HTR-8/SVneo (cell line): Measurements from ENCODE around the gene SLC17A7.
"Not testable (repeated sequence)": the region's sequence is repeated elsewhere in the genome, so short reads cannot be mapped to it uniquely, and the experiment has no call there.

ENCODE experiments used
- DNase-seq: peaks from one replicate; pipeline ENCODE4 v3.0.0; 2011; ENCODE audit warnings: low spot score, mixed read lengths; ENCODE audit not compliant: insufficient read length
- FAIRE-seq: peaks from 2 replicates; lab custom pipeline; 2011; peaks lifted over from hg19 to GRCh38; lab: Jason Lieb, UNC

Gene SLC17A7

DNA sequence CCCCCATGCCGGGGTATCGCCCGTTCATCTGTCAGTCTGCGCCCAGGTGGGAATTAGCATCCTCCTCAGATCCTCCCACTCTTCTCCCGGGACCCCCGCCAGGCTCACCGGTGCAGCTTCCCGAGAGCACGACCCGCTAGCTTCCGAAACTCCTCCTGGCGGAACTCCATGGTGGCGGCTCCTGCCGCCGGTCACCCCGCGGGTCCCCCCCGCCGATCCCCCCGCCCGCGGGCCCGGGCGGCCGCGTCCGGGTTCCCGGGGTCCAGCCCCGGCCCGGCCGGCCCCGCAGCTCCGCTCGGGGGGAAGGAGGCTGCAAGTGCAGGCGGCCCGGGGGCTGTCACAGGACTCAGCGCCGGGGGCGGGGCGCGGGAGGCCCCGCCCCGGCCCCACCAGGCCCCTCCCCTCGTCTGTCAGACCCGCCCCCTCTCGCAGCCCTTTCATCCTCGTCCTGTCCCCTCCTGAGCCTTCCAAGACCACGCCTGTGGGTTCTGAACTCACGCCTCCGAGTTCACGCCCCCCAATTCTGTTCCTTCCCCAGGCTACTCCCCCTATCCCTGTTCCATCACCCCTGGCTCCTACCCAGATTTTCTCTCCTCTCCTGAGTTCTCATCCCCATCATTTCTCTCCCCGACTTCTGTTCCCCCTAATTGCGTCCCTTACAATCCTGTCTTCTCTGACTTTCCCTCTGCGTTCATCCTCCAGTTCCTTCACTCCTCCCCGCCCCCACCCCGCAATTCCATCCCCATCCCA lies at the start of gene SLC17A7:
Gene SLC17A7, minus strand, starts transcription at position 318 of the 750 bp plus-strand sequence. Its CDS starts 148 bp downstream, at position 170.
- FAIRE-seq (no peak), DNase-seq (peak; percentile 43)

DNA sequence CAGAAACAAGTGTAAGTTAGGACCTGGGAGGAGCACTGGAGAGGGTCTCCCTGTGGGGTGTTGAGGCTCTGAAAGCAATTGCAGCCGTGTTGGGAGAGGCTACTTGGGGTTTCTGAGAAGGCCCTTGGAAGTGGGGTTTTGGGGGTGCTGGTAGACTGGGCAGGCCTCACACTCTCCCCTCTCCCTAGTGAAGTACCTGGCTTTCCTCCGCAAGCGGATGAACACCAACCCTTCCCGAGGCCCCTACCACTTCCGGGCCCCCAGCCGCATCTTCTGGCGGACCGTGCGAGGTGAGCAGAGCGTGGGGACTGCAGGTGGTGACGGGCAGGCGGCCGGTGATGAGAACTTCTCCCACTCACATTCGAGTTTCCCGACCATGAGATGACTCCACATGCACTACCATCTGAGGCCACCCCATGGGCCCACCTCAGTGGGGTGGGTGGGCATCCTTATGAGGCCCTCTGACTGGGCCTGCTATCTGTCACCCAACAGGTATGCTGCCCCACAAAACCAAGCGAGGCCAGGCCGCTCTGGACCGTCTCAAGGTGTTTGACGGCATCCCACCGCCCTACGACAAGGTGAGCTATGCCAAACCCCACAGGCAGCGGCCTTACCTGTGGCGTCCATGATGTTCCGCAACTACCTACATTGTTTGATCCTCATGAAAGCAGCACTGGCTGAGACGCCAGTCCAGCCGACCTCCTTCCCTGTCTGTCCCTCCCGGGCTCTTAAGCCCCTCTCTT lies 49.1 kb upstream of the SLC17A7 start:
- DNase-seq (no peak), FAIRE-seq (no peak)

DNA sequence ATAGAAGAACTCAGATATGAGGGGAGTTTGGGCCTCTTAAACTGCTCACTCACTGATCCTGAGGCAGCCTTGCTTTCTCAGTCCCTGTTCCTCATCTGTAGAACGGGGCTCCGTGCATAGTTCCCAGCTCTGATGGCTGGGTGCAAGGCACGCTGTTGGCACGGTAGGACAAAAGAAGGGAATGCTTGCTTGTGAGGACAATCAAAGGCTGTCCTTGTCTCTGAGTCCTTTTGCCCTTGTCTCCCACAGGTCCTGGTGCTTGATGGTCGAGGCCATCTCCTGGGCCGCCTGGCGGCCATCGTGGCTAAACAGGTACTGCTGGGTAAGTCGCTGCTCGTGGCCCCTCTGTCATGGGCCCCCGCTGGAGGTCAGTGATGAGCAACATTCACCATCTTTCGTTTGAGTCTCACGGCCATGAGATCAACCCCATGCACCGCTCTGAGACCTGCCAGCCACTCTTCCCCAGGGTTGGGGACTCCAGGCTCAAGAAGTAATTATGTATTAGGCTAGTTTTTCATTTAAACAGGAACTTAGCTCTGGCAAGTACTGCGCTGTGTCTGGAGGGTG lies 48.4 kb upstream of the SLC17A7 start:
- DNase-seq (no peak), FAIRE-seq (no peak)

DNA sequence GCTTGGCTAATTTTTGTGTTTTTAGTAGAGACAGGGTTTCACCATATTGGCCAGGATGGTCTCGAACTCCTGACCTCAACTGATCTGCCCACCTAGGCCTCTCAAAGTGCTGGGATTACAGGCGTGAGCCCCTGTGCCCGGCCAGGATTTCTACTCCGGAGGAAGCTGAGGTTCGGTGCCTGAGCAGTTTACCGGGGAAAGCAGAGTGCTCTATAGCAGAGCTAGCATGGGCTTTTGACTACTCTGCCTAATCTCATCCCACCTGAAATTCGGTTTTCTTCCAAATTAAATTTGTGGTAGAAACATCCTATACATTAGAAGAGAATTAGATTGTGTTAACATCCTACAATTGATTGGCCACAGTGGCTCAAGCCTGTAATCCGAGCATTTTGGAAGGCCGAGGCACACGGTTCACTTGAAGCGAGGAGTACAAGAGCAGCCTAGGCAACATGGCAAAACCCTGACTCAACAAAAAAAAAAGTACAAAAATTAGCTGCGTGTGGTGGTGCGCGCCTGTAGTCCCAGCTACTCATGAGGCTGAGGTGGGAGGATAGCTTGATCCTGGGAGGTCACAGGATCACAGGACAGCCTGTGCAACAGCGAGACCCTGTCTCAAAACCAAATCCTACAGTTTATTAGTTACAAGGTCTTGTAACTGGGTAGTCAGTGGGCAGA lies 47.7 kb upstream of the SLC17A7 start:
- no peak for DNase-seq
- FAIRE-seq = no peak

DNA sequence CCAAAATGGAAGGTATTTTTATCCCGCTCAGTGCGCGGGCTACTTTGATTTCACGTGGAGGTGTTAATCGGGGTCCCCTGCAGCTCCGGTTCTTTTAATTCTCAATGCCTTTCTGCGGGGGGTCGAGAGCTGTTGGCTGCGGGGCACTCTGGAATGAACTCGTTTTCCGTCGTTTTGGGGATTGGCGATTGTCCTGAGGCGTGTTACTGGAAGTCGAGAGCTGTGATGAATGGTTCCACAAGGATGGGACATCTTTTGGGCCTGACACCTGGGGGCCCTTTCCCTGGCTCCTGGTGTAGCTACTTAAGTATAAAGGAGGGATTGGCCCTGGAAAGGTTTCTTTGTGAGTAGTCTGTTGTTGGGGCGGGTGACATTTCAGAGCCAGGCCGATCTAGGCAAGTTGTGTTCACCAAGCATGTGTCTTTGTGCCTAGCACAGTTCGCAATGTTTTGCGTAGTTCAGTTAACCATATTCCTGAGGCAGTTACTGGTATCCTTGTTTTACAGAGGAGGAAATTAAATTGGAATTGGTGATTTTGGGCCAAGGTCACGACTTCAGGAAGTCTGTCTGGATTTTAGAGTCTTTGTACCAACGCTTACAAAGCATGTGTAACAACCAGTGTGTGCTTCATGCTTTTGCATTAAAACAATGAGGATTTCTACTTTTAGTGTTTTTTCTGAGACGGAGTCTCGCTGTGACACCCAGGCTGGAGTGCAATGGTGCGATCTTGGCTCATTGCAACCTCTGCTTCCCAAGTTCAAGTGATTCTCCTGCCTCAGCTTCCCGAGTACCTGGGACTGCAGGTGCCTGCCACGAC lies 46.9 kb upstream of the SLC17A7 start:
- no peak for FAIRE-seq
- DNase-seq = no peak

DNA sequence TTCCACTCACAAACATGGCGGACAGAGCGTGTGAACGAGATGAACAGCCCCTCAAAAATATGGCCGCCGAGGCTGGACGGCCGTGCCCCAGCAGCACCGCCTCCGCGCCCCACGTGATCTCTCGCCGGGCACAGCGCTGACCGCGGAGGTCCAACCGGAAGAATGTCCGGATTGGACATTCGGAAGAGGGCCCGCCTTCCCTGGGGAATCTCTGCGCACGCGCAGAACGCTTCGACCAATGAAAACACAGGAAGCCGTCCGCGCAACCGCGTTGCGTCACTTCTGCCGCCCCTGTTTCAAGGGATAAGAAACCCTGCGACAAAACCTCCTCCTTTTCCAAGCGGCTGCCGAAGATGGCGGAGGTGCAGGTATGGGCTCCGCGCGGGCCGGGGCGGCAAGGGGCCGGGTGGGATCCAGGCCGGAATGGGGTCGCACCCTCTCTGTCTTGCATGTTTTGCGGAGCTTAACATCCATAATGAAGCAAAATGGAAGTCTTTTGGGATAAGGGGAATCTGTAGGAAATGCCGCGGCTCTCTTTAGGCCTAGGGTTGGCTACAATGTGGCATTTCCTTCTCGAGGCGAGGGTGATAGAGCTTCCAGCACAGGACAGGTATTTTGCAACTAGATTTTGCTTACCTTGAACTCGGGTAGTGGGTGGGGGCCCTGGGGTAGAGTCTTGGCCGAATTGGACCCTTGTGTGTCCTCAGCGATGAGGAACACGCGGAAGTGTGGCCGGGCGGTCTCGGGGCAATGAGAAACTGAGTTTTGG lies 46.1 kb upstream of the SLC17A7 start, which contains the start of gene RPL13A:
Gene RPL13A, plus strand, starts transcription at position 332 of the 769 bp plus-strand sequence. Its CDS starts 22 bp downstream, at position 354.
- FAIRE-seq (peak; percentile 95), DNase-seq (peak; percentile 98)

DNA sequence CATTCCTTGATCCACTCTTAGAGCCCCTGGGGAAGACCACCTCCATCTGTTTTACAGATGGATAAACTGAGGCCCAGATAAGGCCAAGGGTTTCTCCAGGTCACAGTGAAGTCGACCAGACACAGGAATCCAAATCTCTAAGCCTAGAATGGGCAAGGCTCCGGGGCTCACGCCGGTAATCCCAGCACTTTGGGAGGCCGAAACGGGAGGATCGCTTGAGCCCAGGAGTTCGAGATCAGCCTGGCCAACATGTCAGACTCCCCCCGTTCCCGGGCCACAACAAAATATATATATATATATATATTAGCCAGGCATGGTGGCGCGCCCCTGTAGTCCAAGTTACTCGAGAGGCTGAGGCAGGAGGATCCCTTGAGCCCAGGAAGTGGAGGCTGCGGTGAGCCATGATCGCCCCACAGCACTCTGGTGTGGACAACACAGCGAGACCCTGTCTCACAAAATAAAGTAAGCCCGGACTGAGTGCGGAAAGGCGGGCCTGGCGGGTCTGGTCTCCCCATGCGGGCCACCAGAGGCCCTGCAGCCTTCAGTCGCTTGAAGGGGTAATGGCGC lies 45.5 kb upstream of the SLC17A7 start:
- DNase-seq (no peak), FAIRE-seq (no peak)

DNA sequence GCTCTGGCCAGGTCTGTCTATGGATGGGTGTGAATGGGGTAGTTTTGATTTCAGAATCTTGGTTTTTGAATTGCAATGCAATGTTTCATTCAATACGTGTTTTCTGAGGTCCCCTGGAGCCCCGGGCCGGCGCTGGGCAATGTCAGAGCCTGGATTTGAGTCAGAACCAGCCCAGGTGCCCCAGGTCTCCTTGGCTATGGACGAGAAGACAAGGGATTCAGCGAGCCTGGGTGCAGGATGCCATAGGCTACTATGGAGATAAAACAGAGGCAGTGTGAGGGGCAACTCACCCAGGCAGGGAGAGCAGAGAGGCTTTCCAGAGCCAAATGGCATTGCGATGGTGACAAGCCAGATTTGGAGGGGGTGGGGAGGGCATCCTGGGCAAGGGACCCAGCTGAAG lies 44.9 kb upstream of the SLC17A7 start:
- no peak for DNase-seq
- no peak for FAIRE-seq

DNA sequence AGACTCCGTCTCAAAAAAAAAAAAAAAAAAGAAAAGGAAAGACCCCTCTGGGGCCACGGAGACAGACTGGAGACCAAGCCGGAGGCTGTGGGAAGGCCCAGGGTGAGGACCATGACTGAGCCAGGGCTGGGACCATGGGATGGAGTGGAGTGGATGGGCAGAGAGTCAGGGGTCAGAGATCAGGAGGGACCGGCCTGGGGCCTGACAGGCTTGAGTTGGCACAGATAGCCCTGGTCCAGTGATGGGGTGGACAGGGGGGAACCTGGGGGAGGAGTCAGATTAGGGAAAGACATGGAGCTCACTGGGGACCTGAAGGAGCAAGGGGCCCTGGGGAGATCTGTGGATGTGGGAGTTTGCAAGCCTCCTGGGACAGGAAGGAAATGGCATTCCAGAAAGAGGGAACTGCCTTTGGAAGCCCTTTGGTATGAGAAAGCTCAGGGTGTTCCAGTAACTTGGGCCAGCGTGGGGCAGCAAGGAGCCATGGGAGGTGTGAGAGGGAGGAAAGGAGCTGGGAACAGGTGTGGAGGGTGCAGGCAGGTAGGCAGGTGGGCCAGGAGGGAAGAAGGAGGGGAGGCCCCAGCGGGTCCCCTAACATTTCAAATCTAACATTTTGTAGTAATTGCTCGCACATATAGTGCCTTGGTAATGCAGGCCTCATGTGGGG lies 39.8 kb upstream of the SLC17A7 start:
- no peak for DNase-seq
- no peak for FAIRE-seq

DNA sequence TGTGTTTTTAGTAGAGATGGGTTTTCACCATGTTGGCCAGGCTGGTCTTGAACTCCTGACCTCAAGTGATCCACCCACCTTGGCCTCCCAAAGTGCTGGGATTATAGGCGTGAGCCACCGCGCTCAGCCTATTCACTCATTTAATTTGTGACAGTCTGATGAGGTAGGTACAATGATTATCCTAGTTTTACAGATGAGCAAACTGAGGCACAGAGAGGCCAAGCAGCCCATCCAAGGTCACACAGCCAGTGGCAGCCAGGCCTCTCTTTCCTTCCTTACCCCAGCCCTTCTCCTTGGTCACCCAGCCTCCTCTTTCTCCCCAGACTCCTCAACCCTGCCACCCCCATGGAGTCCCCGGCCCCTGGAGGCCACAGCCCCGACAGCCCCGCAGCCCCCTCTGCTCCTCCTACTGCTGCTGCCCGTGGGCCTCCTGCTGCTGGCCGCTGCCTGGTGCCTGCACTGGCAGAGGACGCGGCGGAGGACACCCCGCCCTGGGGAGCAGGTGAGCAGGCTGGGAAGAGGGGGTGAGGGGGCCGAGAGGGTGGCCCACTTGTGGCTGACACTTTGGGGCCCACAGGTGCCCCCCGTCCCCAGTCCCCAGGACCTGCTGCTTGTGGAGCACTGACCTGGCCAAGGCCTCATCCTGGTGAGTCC lies 38.8 kb upstream of the SLC17A7 start:
- no peak for FAIRE-seq

DNA sequence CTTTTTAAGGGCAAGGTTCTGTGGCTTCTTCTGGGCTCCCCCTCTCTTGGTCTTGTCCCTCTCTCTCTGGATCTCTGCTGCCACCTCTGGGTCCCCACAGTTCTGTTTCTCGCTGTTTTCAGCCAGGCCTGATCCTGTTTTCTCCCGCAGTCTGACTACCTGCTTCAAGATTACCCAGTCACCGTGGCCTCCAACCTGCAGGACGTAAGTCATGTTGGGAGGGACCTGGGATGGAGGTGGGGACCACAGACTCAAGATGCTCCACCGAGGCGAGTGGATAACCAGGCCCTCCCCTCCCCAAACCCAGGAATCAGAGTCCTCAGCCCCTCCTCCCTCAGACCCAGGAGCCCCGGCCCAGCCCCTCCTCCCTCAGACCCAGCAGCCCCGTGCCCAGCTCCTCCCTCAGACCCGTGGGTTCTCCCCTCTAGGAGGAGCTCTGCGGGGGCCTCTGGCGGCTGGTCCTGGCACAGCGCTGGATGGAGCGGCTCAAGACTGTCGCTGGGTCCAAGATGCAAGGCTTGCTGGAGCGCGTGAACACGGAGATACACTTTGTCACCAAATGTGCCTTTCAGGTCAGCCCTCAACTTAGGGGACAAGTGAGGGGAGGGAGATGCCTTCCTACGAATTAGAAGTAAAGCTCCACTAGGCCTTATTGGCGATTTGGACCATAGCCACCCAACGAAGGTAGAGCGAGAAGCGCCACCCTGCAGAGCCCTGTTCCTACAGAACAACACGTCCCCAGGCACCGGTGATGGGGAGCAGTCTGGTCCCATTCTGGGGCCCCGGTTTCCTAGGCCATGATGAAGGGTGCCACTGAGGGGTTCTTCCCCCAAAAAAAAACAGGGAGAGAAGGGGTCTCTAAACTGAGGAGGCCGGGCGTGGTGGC lies 34.9 kb upstream of the SLC17A7 start:
- FAIRE-seq = no peak
- DNase-seq = no peak

More for the DNA sequence above, 38.8 kb upstream of the SLC17A7 start:
- DNase-seq = no peak

DNA sequence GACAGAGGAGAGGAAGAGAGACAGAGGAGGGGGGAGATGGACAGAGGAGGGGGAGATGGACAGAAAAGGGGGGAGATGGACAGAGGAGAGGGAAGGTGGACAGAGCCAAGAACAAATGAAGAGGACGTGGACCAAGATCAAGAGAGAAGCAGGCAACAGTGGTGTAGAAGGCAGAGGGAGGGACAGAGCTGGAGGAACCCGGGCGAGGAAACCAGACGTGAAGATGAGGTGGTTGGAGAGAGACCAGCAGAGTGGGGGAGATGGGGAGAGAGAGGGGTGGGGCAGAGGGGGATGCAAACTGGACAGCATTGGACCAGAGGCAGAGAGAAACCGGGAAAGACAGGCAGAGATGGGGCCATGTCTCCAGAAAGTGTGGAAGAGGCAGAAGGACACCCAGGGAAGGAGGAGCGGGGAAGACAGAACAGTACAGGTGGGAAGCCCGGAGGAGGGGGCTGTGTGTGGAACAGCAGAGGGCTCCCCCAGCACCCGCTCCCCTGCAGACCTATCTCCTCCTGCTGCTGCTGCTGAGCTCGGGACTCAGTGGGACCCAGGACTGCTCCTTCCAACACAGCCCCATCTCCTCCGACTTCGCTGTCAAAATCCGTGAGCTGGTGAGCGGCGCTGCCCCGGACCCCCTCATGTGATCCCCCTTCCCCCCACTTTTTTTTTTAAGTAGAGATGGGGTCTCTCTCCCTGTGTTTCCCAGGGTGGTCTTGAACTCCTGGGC lies 34.0 kb upstream of the SLC17A7 start:
- FAIRE-seq = no peak
- DNase-seq = no peak

DNA sequence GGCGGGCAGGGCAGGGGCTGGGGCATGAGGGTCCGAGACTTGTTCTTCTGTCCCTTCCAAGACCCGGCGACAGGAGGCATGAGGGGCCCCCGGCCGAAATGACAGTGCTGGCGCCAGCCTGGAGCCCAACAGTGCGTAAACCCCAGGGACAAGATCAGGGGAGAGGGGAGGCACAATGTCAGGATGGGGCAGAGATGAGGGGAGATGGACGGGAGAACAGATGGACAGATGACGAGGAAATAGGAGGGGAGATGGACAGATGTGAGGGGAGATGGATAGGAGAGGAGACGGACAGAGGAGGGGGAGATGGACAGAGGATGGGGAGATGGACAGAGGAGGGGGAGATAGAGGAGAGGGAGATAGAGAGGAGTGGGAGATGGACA lies 33.2 kb upstream of the SLC17A7 start:
- no peak for FAIRE-seq
- DNase-seq = no peak

DNA sequence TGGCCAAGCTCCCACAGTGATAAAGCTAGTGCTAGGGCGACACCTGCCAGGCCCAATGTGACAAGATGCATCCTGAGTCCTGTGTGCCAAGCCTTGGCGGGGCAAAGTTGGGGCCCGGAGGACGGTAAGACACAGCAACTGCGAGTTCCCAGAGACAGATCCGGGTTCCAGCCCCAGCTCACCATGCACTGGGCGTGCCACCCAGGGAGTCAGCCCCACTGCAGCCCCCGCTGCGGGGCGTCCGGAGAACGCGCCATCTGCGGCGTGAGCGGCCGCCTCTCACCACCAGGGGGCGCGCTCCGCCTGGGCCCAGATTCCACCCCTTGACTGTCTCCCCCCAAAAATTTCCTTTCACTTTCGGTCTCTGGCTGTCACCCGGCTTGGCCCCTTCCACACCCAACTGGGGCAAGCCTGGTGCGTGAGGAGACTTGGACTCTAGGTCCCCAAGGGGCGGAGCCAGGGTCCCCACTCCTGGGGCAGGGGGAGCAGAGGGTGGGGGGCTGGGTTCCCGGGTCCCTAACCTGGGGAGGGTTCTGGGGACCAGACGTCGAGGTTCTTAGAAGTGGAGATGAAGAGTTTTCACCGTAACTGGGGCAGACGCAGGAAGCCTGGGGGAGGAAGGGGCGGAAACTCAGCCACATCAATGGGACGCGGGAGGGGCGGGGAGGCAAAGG lies 32.7 kb upstream of the SLC17A7 start, which contains the start of gene FLT3LG:
Gene FLT3LG, plus strand, starts transcription at position 348 of the 674 bp plus-strand sequence. CDS start 425 bp downstream, outside the sequence.
- FAIRE-seq (no peak), DNase-seq (peak; percentile 92)

DNA sequence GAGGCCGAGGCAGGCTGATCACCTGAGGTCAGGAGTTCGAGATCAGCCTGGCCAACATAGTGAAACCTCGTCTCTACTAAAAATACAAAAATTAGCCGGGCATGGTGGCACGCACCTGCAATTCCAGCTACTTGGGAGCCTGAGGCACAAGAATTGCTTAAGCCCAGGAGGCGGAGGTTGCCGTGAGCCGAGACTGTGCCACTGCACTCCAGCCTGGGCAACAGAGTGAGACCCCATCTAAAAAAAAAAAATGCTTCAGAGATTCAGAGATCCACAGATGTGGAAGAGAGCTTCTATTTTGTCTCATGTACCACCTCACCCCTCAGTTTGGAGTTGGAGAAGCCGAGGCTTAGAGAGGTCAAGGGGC lies 32.2 kb upstream of the SLC17A7 start:
- not testable (repeated sequence) for FAIRE-seq, DNase-seq
